Left lobe of liver (tissue), 2 donors: ENCODE results near the gene OR10D3. TPM values are rescaled to one million over a fixed set of nuclear protein-coding genes. Genes with fewer than 3 reads are reported as not detected.
"Not testable (repeated sequence)": the region's sequence is repeated elsewhere in the genome, so short reads cannot be mapped to it uniquely, and the experiment has no call there.

Experiments used
- ATAC-seq: fragments of 200-7000 bp; cut with Tn5 transposase; one replicate; pipeline ENCODE4 v1.9.1; 2020; ENCODE audit warnings: mild to moderate bottlenecking, moderate library complexity
- DNase-seq: peaks from one replicate; pipeline ENCODE4 v3.0.0-alpha.2; 2020; ENCODE audit warnings: low spot score
- total RNA-seq: library from RNA; stranded (reverse); gene quantifications from one replicate; pipeline ENCODE4 v1.2.1, GENCODE V29; 2021
- donor health status: DM: no; HTN: no; CAD: no; lungs with moderate emphysema.
- donor health status: DM: no; HTN: yes; CAD: no.

The OR10D3 gene
- total RNA-seq: not detected

GRCh38 chr11:124183068-124183467, at the start of gene OR10D3:
TSS of gene OR10D3 (plus strand) at chr11:124183345. CDS start at chr11:124185270, 1,925 bp downstream.
- DNase-seq (no peak), ATAC-seq (no peak)

GRCh38 chr11:124143034-124143433, 40.1 kb upstream of the OR10D3 start:
- ATAC-seq (no peak), DNase-seq (no peak)

- no peak for ATAC-seq
- no peak for DNase-seq
Measured at GRCh38 chr11:124147951-124148350, 35.2 kb upstream of the OR10D3 start.

- DNase-seq (no peak), ATAC-seq (no peak)
Measured at GRCh38 chr11:124150684-124151083, 32.5 kb upstream of the OR10D3 start.

GRCh38 chr11:124152770-124153407, 30.3 kb upstream of the OR10D3 start:
- DNase-seq (no peak), ATAC-seq (no peak)

- no peak for DNase-seq
Measured at GRCh38 chr11:124153821-124154220, 29.3 kb upstream of the OR10D3 start.

GRCh38 chr11:124159481-124159880, 23.7 kb upstream of the OR10D3 start:
- ATAC-seq (no peak), DNase-seq (no peak)

More at GRCh38 chr11:124153821-124154220, 29.3 kb upstream of the OR10D3 start:
- no peak for ATAC-seq

- DNase-seq (no peak), ATAC-seq (no peak)
Measured at GRCh38 chr11:124160986-124161385, 22.2 kb upstream of the OR10D3 start.

- DNase-seq (no peak), ATAC-seq (no peak)
Measured at GRCh38 chr11:124167826-124168231, 15.3 kb upstream of the OR10D3 start.

GRCh38 chr11:124168796-124169195, 14.3 kb upstream of the OR10D3 start:
- ATAC-seq (no peak), DNase-seq (no peak)

- not testable (repeated sequence) for DNase-seq, ATAC-seq
Measured at GRCh38 chr11:124170315-124170714, 12.8 kb upstream of the OR10D3 start.

- DNase-seq: no peak
Measured at GRCh38 chr11:124170801-124171586, 12.2 kb upstream of the OR10D3 start.

GRCh38 chr11:124172101-124172500, 11.0 kb upstream of the OR10D3 start:
- ATAC-seq (no peak), DNase-seq (no peak)

More at GRCh38 chr11:124170801-124171586, 12.2 kb upstream of the OR10D3 start:
- ATAC-seq: no peak

GRCh38 chr11:124172599-124172998, 10.5 kb upstream of the OR10D3 start:
- DNase-seq (no peak), ATAC-seq (no peak)

GRCh38 chr11:124174001-124174583, 9.1 kb upstream of the OR10D3 start:
- DNase-seq (no peak), ATAC-seq (no peak)

- ATAC-seq (no peak), DNase-seq (no peak)
Measured at GRCh38 chr11:124176925-124177715, 6.0 kb upstream of the OR10D3 start.

- DNase-seq: no peak
- no peak for ATAC-seq
Measured at GRCh38 chr11:124179310-124179709, 3.8 kb upstream of the OR10D3 start.

- ATAC-seq (no peak), DNase-seq (no peak)
Measured at GRCh38 chr11:124190298-124191139, 7.4 kb downstream of the OR10D3 start.

GRCh38 chr11:124193221-124194010, 10.3 kb downstream of the OR10D3 start:
- no peak for ATAC-seq
- DNase-seq: no peak
